Ecto neural progenitor cell (in vitro differentiated cells): ENCODE data around the gene CABP2.
"Not testable (repeated sequence)": the region's sequence is repeated elsewhere in the genome, so short reads cannot be mapped to it uniquely, and the experiment has no call there.

Experiments
- DNase-seq: peaks from one replicate; pipeline ENCODE4 v3.0.0-alpha.2; 2018; ENCODE audit warnings: low spot score

Gene CABP2

GRCh38 chr11:67494371-67495233 is 28.6 kb downstream of the CABP2 start:
- DNase-seq, result no peak

GRCh38 chr11:67493548-67494370 is 29.5 kb downstream of the CABP2 start:
- no peak for DNase-seq

GRCh38 chr11:67492801-67493547 is 30.3 kb downstream of the CABP2 start:
- no peak for DNase-seq

- DNase-seq, result no peak
Measured at GRCh38 chr11:67492069-67492727, 31.0 kb downstream of the CABP2 start.

GRCh38 chr11:67491276-67492068 is 31.8 kb downstream of the CABP2 start:
- DNase-seq, result no peak

GRCh38 chr11:67490727-67491065 is 32.5 kb downstream of the CABP2 start:
- no peak for DNase-seq

GRCh38 chr11:67489885-67490726 is 33.1 kb downstream of the CABP2 start:
- no peak for DNase-seq

GRCh38 chr11:67489203-67489884 is 33.9 kb downstream of the CABP2 start:
- DNase-seq, result no peak

- no peak for DNase-seq
Measured at GRCh38 chr11:67486481-67487195, 36.6 kb downstream of the CABP2 start.

GRCh38 chr11:67485873-67486361 is 37.3 kb downstream of the CABP2 start:
- DNase-seq, result not testable (repeated sequence)

- no peak for DNase-seq
Measured at GRCh38 chr11:67484847-67485311, 38.4 kb downstream of the CABP2 start.

- DNase-seq, result no peak
Measured at GRCh38 chr11:67483831-67484665, 39.2 kb downstream of the CABP2 start.

- DNase-seq, result peak; percentile 98
Measured at GRCh38 chr11:67482827-67483798, 40.1 kb downstream of the CABP2 start, which contains the start of gene AIP. TSS of gene AIP (plus strand) at chr11:67483026. CDS start at chr11:67483159, 133 bp downstream.

GRCh38 chr11:67482275-67482826 is 40.9 kb downstream of the CABP2 start:
- DNase-seq, result no peak

- DNase-seq, result not testable (repeated sequence)
Measured at GRCh38 chr11:67477344-67478050, 45.7 kb downstream of the CABP2 start.
